ENCODE results near the gene KCNC1. TPM values are rescaled to one million over a fixed set of nuclear protein-coding genes. Genes with fewer than 3 reads are reported as not detected.

KCNC1 gene
- total RNA-seq: 0.05 TPM in 1 of 2 replicates, not detected in the other

DNA sequence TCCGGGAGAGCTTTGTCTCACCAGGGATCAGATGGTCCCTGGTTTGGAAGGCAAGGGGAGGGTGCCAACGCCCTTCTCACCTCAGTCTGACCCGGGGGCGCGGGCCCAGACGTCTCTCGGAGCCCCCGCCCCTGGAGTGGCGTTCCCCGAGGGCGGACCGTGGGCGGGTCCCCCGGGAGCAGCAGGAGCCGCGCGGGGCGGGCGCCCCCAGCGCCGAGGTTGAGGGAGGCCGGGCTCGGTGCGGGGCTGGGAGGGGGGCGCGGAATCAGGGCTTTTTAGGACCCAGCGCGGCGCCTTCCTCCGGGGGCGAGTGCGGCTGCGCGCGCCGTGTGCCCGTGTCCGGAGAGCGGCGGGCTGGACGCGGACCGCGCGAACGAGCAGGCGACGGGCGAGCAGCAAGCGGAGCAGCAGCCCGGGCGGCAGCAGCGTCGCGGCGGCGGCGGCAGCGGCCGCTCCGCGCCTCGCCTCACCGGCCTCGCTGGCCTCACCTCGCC lies at the start of gene KCNC1:
TSS of gene KCNC1 (plus strand) at position 364 of the 494 bp plus-strand sequence. CDS start 1,222 bp downstream, outside the sequence.
- DNase-seq (ENCODE audit: low read depth): no peak

DNA sequence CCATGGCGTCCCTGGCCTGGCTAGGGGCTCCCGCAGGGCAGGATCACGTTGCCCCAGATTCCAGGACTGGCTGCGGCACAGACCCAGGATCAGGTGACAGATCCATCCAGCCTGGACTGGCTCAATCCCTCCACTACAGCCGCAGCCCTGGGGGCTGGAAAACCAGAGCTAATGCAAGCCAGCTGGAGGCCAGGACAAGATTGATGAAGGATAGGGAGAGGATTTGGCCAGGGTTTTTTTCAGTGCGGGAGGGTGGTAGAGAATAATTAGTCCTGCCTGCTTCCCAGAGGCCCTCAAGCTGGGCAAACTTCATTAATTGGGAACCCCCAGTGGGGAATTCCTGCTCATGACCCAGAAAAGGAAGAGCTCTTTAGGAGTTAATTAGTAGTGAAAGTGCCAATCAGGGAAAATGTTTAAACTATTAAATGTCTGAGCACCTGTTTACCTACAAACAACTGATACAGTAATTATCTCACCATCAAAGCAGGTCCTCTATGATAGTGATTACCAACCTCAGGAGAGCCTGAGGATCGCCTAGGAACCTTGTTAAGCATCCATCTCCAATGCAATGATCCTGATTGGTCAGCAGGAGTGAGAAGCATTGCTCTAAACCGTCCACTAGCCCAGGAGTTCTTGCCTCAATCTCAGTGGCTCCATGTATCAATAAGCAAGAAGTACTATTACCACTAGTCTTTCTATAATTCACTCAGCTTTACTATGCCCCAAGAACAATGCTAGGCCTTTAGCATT lies 48.2 kb upstream of the KCNC1 start:
- no peak for DNase-seq (ENCODE audit: low read depth)

DNA sequence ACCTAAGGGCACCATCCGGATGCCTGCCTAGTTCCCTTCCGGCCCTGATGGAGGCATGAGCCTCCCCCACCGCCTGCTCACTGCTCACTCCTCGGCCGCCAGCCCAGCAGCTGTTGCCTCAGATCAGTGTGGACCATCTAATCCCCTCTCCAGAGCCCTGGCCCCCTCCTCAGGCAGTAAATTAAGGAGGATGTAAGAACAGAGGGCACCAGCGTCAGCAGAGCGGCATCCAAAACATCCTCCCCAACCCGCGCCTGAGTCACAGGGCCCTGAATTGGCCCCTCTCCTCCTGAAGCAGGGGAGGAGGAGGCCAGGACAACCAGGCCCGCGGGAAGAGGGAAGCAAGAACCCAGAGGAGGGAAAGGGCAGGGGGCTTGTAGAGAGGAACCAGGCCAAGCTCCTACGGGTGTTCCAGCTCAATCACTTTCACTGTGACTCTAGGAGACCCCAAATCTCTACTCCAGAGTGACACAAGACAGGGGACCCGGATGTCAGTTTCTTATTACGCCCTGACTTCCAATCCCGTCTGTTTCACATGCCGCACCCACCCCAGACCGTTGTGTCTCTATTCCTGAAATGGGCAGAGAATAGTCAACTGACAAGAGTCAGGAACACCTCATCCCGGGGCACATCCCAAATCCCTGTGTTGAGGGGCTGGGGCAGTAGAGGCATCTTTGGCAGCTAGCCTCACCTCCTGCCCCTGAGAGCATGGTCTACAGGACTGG lies 46.5 kb upstream of the KCNC1 start:
- no peak for DNase-seq (ENCODE audit: low read depth)

DNA sequence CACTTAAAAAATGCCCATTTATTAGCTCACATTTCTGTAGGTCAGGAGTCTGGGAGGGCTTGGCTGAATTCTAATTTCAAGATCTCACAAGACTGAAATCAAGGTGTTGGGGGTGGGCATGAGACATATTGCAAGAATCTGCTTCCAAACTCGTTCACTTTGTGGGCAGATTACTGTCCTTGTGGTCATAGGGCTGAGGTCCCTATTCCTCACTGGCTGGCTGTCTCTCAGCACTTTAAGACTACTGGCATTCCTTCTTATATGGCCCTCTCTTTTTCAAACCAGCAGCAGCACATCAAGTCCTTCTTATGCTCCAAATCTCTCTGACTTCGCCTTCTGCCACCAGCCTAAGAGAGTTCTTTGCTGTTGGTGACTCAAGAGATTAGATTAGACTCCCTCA lies 43.0 kb upstream of the KCNC1 start:
- DNase-seq (ENCODE audit: low read depth): no peak

DNA sequence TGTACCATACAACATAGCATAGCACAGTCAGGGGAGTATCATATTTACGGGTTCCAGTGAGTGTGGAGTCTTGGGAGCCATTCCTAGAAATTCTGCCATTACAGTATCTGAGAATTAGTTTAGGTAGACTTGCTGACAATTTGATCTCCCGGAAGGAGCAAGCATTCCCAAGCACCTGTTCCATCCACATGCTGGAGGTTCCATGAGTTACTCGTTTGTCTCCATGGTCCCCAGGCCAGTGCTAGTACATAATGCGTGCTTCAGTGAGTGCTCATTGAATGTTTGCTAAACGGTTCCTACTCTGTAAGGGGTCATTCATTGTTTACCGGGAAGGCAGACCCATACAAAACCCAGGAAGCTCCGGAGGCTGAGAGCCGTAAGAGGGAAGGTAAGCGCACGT lies 42.6 kb upstream of the KCNC1 start:
- no peak for DNase-seq (ENCODE audit: low read depth)

DNA sequence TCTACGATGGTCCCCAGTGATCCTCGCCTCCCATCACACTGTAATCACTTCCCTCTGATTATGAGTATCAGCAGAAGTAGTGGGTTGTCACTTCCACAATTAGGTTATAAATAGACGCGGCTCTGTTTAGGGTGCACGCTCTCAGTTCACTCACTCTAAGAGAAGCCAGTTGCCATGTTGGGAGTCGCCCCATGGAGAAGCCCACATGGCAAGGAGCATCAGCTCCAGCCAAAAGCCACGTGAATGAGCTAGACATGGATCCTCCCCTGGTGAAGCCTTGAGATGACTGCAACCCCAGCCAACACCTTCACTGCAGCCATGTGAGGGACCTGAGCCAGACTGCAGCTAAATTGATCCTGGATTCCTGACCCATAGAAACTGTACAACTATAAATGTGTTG lies 41.6 kb upstream of the KCNC1 start:
- DNase-seq (ENCODE audit: low read depth): no peak

DNA sequence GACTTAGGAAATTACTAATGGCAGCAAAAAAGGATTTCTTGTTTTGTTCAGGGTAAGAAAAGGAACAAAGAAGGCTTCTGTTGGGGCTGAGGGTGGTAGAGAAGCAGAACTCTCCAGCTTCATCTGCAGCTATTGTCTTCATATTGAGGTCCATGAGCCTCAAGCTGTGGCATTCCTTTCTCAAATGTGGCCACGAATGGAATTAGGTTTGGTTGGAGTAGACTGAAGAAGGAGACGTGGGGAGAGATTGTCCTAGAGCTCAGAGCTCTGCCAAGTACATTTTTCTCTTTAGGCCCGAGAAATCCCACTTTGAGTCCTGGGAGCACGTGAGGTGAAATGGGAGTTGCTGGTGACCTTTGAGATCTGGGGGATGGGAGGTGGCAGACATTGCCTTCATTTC lies 41.0 kb upstream of the KCNC1 start:
- no peak for DNase-seq (ENCODE audit: low read depth)

DNA sequence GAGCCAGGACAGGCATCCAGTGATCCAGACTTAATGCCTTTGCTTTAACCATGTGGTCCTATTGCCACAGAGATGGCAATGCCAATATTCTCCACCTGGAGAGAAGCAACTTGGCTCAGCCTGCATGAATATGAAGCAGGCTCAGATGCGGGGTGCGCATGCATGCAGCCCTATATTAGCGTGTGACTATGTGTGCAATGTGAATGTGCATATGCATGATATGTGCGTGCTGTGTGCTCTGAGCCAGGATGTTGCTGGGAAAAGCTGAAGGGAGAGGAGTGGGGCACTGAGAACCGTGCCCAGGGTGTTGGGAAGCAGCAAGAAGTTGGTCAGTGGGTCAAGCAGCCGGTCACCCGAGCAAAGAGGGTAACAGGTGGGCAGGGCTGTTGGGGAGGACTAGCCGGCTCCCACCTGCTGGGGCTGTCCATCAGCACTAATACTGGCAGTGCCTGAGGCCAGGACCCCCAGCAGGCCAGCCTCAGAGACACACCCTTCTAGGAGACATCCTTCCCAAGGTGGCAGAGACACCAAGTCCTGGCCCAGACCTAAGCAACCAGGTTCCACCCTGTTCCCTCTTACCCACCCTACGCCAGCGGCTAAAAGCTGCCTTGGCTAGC lies 40.0 kb upstream of the KCNC1 start:
- no peak for DNase-seq (ENCODE audit: low read depth)

DNA sequence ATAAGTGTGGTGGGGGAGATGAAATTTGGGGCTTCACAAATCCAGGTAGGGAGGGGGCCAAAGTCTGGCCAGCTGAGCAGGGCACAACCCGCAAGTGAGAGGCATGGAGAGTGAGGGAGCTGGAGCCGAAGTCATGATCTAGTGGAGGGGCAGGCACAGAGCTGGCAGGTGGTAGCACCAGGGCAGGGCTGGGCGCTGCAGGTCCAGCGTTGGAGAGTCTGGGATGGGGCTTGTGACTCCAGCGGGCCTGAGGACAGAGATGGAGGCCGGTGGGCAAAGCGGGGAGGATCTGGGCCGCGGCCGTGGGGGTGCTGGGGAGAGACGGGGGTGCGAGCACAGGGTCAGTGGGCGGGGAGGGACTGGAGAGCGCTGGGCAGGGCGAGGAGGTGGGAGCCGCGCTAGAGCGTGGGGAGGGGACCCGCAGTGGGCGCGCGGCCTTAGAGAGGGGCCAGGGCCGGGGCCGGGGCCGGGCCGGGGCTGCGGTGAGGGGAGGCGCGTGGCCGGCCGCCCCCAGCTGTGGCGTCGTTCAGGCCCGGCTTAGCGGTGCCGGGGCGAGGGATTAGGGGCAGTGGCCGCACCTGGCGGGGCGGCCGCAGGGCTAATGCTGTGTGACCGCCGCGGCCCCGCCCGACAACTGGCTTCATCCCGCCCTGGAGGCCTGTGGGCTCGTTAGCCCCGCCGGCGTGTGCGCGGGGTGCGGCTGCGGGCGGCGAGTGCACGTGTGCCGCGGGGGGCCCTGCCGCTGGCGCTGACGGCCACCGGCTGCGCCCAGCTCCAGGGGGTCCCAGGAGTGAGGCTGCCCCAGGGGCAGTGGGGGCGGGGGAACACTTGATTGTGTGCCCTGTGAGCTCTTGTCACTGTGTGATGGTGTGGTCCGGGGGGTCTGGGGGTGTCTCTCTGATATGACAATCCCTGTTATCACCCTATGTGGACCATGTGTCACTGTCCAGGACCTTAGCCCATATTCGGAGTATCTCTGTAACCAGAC lies 38.8 kb upstream of the KCNC1 start:
- DNase-seq (ENCODE audit: low read depth): no peak

DNA sequence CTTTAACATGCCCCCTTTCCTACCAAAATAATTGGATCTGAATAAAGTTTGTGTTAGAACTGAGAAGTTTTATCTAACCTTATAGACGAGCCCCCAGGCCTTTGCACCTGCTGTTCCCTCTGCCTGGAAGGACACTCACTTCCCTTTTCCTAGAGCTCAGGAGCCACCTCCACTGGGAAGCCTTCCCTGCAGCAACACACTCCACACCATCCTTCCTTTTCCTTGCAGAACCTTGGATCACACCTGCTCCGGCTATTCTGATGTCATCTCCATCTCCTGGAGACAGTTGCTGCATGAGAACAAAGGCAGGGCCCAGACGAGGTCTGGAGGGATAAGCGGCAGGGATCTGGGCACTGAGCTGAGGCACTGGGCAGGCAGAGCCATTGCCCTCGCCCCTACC lies 37.8 kb upstream of the KCNC1 start:
- DNase-seq (ENCODE audit: low read depth): no peak

DNA sequence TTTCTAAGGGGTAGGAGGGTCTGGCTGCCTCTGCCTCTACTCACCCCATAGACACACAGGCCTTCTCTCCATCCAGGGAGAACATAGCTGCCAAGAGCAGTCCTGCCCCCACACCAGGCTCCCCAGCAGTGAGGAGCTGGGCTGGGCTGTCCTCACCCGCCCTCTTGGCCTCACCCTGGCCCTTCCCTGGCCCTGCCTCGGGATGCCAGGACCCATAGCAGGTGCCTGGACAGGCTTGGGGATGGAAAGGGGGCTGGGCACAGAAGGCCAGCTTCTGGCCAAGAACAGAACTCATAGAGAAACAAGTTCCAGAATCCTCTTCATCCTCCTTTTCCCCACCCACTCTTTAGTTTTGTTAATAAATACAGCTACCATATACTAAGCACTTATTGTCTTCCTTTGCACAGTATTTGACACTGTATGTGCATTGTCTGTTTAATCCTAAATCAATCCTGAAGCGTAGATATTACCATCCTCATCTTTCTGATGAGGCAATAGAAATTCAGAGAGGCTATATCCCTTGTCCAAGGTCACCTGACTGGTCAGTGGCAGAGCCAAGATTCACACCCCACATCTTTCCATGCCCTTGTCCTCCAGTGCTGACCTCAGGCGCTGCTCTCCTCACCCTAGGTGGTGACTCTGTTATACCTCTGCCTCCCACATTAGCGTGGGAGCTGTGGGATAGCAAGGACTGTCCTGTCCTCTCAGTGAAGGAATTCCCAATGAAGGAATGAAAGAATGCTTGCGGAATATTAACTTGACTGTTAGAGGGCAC lies 37.2 kb upstream of the KCNC1 start:
- no peak for DNase-seq (ENCODE audit: low read depth)

DNA sequence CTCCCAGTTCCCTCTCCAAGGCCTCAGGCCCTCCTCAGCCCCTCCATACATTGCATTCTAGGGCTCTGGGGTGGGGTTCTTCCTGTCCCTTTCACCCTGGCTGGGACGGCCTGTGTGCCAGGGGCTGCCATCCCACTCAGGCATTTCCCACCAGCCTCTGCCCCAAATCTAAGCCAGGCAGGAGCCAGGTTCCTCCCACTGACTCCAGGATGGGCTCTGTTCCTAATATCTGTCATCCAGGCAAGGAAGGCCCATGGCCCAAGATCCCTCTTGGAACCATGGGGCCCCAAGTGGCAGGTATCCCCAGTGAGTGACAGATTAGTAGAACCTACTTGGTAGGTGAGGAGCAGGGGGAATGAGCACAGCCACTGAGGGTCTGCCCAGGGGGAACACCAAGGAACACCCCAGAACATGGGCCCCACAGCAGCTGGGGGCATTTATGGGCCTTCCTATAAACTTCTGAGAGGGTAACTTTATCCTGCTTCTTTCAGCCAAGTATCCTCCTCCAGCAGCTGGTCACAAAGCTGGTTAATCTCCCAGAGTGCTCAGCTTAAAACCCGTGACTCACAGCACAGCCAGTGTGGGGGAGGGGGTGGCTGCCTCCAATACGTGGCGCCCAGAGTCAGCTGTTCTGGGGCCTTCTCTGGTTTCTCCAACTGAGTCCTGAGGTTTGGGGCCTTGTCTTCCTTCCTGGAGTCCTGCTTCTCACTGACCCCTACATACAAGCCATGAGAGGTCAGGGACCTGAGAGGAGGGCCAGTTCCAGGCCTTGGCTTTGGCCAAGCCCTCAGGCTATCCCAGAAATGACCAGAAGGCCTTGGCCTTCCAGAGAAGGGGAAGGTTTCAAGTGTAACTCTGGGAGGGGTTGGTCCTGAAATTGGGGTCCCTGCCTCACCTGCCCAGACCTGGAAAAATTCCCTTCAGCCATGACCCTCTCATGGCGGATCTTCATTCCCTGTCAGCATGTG lies 35.1 kb upstream of the KCNC1 start:
- no peak for DNase-seq (ENCODE audit: low read depth)

DNA sequence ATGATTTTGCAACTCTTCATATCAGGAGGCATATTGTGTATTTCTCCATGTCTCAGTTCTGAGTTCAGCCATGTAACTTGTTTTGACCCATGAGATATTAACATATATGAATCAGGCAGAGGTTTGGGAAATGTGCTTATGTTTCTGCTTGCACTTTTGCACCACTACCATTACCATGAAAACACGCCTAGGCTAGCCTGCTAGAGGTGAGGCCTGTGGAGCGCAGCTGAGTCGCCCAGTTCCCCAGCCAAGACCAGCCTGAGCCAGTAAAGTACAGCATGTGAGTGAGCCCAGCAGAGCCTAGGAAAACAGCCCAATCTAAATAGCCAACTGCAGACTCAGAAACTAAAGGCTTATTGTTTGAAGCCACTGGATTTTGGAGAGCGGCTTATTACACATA lies 33.6 kb upstream of the KCNC1 start:
- DNase-seq (ENCODE audit: low read depth): no peak

DNA sequence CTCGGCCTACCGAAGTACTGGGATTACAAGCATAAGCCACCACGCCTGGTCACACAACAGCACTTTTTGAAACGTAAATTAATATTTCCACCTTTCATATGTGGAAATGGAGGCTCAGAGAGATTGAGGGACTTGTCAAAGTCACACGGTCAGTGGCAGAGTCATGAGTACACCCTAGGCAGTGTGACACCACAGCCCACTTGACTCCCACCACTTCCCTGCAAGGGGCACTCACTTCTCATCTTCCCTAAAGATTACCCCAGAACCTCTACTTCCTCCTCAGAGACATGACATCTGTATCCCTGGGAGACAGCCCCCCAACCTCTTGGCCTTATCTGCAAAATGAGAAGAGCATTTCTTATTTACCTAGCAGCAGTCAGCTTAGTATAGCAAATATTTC lies 31.7 kb upstream of the KCNC1 start:
- no peak for DNase-seq (ENCODE audit: low read depth)

DNA sequence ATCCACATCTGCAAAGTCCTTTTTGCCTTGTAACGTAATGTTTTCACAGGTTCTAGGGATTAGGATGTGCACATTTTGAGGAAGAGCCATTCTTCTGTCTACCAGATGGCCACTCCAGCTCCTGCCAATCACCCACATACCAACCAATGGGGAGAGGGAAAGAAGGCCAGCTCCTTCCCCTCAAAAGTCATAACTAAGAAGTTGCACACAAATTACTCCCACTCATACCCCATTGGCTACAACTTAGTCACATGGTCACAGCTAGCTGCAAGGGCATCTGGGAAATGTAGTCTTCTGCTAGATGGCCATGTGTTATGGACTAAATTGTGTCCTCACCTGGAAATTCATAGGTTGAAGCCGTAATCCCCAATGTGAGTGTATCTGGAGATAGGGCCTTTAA lies 30.6 kb upstream of the KCNC1 start:
- DNase-seq (ENCODE audit: low read depth): no peak

DNA sequence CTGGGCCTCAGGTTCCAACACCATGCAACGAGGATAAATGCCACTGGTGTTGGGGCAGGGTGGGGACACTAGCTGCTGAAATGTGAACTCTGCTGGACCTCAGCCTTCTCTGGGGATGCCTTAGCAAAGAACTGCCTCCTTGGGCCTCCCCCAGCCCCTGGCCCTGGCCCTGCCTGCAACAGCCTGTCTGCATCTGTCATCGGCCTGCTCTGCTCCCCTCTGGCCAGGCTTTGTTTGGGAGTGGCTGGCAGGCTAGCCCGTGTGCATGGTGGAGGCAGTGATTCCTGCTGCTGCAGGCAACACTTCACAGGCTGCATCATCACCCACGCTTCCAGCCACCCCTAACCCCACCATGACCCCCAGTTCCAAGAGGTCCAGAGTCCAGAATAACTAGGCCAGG lies 26.8 kb upstream of the KCNC1 start:
- no peak for DNase-seq (ENCODE audit: low read depth)

DNA sequence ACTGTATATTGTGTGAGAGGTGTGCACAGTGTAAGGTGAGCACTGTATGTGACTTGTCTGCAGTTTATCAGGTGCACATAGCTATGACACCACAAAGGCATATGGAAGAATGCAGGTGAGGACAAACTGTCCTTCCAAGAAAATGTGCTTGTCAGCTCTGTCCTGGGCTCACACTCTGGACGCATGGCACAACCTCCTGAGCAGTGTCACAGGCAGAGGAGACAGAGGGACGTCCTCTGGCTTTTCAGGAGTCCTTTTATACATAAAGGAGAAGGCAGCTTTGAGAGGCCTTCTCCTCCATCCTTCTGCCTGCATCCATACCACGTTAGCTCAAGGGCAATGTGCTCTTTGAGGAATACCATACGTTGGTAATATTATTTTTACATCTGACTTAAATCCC lies 22.7 kb upstream of the KCNC1 start:
- DNase-seq (ENCODE audit: low read depth): no peak

DNA sequence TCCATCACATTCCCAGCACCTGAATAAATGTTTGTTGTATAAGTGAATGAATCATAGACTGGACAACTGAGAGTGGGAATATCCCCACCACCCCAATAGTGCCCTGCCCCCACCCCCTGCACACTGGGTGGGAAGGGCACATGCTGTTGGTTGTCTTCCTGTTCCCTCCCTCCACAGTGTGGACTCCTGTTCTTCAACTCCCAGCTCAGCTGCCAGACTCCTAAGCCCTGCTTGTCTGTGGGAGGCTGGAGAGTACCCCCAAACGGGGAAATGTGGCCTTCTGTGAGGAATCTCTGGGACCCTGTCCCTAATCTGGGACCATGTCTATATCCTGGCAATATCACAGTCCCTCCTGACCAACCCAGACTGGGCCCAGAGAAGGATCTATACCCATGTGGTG lies 20.7 kb upstream of the KCNC1 start:
- DNase-seq (ENCODE audit: low read depth): no peak

DNA sequence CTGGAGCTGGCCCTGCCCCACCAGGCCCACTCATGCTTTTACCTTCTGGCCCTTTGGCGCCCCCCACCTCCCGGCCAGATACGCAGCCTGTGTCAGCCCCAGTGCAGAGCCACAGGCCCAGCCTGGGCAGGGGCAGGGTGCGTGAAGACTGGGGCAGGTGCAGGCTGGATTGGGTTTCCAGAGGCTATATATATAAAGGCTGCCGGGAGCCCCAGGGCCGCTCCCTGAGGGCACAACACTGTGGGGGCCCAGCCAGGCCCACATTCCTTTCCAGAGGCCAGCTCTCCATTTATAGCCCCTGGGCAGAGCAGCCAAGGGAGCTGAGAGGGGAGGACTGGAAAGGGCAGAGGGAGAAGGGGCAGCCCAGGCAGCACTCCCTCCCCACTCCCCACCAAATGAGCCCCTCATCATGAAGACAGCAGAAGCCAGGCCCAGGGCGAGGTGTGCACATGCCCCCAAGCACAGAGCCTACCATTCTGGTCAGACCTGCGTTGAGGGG lies 20.2 kb upstream of the KCNC1 start:
- DNase-seq (ENCODE audit: low read depth): no peak

Data from renal cortical epithelial cell (primary cell).